HFF-Myc (cell line): ENCODE measurements around the gene LETMD1.

Experiments used
- DNase-seq: peaks from one replicate; pipeline ENCODE4 v3.0.0-alpha.2; 2011; ENCODE audit warnings: low read depth; ENCODE audit errors: extremely low read depth
- H3K4me3 ChIP-seq: replicated peaks from 2 replicates; pipeline ENCODE4 v1.5.1; 2011; ENCODE audit warnings: low read depth, mild to moderate bottlenecking, control low read depth, low read length
- TF ChIP-seq, protein P1 (sequence below): IDR thresholded peaks from 2 replicates; pipeline ENCODE4 v1.5.1; 2012; ENCODE audit warnings: mild to moderate bottlenecking, low read depth, low read length, control low read depth; ENCODE audit errors: missing control alignments

Gene LETMD1, protein sequence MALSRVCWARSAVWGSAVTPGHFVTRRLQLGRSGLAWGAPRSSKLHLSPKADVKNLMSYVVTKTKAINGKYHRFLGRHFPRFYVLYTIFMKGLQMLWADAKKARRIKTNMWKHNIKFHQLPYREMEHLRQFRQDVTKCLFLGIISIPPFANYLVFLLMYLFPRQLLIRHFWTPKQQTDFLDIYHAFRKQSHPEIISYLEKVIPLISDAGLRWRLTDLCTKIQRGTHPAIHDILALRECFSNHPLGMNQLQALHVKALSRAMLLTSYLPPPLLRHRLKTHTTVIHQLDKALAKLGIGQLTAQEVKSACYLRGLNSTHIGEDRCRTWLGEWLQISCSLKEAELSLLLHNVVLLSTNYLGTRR

DNA sequence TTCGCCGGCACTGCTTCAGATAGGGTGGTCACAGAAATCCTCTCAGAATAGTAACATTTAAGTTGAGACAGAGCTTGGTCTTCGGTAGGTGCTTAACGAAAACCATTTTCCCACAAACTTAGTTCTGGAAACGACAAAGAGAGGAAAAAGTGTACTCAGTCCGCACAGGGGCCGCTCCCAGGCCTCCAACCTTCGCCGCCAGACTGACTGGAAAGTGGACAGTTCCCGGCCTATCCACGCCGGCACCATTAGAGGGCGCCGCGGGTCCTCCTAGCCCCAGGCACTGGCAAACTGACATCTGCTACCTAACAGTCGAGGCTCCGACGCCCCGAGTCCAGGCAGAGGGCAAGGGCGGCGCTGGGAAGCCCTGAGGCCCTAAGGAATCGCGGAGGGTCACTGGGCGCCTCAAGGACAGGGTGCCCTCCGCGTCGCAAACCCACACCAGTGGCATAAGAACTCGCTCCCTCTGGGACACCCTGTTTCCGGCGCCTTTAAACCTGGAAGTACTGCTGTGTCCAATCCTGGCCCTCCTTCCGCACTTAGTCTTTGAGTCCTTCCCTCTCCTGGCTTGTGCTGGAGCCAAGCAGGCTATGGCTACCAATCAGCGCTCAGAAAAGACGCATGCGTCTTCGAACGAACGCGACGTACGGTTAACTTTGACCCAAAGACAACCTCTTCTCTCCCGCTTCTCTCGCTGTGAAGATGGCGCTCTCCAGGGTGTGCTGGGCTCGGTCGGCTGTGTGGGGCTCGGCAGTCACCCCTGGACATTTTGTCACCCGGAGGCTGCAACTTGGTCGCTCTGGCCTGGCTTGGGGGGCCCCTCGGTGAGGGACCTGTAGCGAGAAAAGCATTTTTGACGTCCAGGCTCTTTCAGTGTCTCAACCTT, at the start of gene LETMD1:
Gene LETMD1, plus strand, starts transcription at position 673 of the 886 bp plus-strand sequence. Its CDS starts 30 bp downstream, at position 703.
- H3K4me3 ChIP-seq, result peak within 1 kb of the TSS; percentile 75
- peak; percentile 98 for DNase-seq
- TF ChIP-seq, protein P1, sequence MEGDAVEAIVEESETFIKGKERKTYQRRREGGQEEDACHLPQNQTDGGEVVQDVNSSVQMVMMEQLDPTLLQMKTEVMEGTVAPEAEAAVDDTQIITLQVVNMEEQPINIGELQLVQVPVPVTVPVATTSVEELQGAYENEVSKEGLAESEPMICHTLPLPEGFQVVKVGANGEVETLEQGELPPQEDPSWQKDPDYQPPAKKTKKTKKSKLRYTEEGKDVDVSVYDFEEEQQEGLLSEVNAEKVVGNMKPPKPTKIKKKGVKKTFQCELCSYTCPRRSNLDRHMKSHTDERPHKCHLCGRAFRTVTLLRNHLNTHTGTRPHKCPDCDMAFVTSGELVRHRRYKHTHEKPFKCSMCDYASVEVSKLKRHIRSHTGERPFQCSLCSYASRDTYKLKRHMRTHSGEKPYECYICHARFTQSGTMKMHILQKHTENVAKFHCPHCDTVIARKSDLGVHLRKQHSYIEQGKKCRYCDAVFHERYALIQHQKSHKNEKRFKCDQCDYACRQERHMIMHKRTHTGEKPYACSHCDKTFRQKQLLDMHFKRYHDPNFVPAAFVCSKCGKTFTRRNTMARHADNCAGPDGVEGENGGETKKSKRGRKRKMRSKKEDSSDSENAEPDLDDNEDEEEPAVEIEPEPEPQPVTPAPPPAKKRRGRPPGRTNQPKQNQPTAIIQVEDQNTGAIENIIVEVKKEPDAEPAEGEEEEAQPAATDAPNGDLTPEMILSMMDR, result peak; percentile 91

DNA sequence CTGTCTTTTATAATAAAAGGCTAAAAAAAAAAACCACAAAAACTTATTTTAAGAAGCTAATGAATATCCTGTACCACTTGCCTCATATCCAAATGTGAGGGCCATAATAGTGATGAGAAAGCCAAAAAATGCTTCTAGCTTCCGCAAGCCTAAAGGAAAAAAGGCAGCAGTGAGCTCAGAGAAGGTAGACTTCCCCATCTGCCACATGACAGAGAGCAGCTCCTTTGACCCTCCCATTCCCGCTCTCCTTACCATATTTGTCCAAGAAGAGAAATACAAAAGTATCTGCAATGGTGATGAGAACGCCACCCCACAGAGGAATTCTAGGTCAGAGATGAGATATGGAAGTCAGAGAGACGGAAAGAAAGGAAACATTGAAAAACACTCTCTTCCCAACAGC, 49.0 kb upstream of the LETMD1 start:
- TF ChIP-seq, protein P1, result no peak
- DNase-seq, result no peak
- no peak overlapping the region for H3K4me3 ChIP-seq

DNA sequence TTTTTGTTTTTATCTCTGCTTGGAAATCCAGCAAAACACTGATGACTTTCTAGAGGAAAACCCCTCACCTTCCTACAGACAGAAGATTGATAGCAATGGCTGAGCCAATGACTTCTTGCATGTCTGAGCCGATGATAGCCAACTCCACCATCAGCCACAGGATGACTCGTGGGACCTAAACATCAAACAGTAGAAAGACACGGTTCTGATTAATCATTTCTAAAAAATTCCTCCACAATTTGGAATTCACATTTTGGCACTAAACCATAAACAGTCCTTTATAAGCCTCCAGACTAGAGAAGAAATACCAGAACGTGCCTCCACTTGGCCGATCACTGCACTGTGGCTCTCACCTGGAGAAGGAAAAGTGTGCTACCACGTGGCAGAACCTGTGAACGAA, 47.9 kb upstream of the LETMD1 start:
- TF ChIP-seq, protein P1, result no peak

DNA sequence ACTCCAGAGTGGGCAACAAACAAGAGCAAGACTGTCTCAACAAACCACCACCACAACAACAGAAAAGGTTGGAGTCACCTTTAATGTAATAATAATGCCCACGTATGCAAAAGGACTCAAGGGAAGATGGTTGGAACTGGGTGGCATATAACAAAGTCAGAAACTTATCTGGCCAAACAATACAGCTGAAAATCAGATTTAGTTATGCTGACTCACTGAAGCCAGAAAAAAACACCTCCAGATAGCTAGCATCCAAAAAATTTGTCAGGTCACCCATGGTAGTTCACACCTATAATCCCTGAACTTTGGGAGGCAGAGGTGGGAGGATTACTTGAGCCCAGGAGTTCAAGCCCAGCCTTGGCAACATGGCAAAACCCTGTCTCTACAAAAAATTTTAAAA, 46.3 kb upstream of the LETMD1 start:
- no peak for DNase-seq
- TF ChIP-seq, protein P1, result no peak
- no peak overlapping the region for H3K4me3 ChIP-seq

More for the DNA sequence above, 47.9 kb upstream of the LETMD1 start:
- DNase-seq, result no peak
- H3K4me3 ChIP-seq, result no peak overlapping the region

DNA sequence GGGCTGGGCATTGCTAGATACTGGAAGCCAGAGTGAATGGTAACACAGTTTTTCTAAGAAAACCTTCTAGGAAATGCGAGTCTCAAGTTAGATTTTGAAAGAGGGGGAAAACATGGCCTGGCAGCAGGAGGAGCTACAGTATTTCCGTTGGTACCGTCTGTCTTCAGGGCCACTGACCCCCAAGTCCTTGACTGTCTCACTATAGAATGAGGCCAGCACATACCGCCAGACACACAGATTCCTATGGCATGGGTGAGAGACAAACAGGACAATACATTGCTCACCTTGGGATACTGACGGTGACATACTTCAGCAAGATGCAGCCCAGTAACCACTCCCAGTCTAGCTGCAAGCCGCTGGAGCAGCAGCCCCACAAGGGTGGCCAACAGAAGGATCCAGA, 43.6 kb upstream of the LETMD1 start:
- no peak for DNase-seq
- no peak overlapping the region for H3K4me3 ChIP-seq
- TF ChIP-seq, protein P1, result no peak

DNA sequence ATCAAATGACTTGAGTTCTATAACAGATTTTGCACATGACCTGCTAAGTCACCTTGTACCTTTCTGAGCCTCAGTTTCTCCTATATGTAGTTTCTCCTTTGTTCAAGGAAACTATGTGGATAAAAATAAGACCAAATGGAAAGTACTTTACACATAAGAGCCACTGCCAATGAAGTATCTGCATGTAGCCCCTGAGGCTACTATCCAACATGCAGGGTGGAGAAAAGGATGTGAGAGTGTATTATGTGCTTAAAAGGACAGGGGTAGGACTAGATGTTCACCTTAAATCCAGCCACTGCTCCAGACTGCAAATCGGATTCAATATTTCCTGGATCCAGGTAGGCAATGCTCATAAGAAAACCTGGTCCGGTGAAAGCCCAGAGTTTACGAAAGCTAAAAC, 43.1 kb upstream of the LETMD1 start:
- no peak overlapping the region for H3K4me3 ChIP-seq
- DNase-seq, result no peak
- TF ChIP-seq, protein P1, result no peak
